Renal cortex interstitium (tissue), 11 donors: Measurements from ENCODE around the gene CASD1. TPM values are rescaled to one million over a fixed set of nuclear protein-coding genes. Genes with fewer than 3 reads are reported as not detected.

Source experiments
- DNase-seq, 11 donors: peaks; one replicate each; pipeline ENCODE4 v3.0.0-alpha.2; 2013; ENCODE audit warnings: low read depth in 9 of 11, low spot score in 4 of 11; ENCODE audit errors: extremely low read depth in 1 of 11
- polyA plus RNA-seq, 3 donors: library from polyadenylated mRNA; unstranded; fragments of 120-200 nt; gene quantifications; one replicate each; pipeline ENCODE4 v1.2.1, GENCODE V29; 2013; ENCODE audit not compliant: insufficient read length in 3 of 3

The CASD1 gene
- polyA plus RNA-seq, 3 donors: 38.1 to 47.9 (median 46.4) TPM

DNA sequence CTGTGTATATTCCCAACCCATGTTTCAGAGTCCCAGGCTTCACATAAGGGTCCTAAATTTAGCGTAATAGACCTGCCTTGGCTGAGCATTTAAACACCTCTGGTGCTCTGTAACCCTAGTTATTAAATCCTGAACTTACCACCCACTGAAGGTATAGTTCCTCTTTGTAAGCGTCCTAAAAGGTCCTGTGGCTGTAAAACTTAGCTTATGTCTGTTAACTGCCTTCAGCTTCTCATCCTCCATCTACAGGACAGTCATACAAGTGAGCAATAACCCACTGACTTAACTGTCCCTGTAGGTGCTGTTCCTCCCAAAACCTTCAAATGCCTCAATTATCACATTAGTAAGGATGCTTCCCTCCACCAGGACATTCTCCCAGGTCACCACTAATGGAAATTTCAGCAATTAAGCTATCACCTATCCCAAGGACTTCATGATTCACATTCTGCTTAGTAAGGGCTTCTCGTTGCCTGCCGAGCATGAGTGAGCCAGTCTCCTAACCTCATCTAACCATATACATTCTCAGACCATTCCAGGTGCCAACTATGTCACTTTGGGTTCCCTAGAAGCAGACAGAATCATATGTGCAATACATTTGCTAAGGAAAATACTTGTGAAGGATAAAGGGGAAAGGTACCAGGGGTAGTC, 55.8 kb downstream of the CASD1 start:
- DNase-seq: no peak

DNA sequence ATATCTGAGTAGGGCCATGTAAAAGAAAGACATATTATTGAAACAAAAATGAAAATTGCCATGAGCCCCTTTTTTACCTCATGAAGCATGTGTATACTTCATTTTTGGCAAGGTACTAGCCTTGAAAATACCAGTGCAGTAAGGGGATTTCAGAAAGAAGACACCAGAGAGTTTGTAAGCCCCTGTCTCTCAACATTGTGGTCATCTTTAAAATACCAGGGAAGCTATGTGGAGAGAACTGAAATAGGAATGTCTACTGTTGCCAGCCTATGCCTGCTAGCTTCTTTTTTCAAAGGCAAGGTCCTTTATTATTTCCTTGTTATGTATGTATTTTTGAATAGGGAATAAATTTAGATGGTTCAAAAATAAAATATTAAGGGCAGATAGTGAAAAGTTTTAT, 57.8 kb downstream of the CASD1 start:
- no peak for DNase-seq

DNA sequence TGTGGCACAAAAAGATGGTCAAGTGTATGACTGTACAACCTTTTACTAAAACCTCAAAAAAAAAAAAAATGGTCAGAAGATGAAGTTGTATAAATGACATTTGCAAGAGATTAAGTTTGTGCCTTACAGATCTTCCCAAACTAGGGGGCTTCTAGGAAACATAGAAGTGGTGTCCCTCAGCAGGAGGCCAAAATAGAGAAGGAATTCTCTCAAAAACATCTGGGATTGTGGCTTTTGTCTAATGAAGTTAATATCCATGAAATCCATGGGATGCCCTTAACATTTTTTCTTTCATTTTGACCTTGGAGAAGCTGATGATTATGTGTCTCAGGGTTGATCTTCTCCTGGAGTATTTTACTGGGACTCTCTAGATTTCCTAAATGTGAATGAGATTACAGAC, 62.2 kb downstream of the CASD1 start:
- DNase-seq: no peak

DNA sequence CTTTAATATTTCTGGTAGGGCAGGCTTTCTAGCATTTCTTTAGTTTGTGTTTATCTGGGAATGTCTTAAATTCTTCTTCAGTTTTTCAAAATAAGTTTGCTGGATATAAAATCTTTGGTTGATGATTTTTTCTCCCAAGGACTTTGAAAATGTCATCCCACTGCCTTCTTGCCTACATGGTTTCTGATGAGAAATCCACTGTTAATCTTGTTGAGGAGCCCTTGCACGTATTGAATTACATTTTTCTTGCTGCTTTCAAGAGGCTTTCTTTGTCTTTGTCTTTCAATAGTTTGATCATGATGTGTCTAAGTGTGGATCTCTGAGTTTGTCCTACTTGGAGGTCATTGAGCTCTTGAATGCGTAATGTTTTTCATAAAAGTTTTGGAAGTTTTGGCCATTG, 66.0 kb downstream of the CASD1 start:
- DNase-seq: no peak

DNA sequence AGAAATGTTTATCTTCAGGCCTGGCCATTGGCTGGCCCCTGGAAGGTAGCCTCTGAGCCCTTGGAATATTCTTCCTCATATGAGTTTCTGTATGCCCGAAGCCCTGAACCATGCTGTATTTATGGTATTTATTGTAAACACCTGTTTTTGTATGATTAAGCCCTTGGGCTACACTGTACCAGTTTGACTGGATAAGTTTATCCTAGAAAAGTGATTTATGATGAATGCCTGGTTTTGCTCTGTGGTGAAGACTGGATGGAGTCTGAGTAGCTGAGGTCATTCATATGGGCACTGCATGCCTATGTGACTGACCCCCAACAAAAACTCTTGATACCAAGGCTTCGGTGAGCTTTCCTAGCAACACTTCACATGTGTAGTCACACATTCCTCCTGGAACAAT, 66.7 kb downstream of the CASD1 start:
- DNase-seq: no peak

DNA sequence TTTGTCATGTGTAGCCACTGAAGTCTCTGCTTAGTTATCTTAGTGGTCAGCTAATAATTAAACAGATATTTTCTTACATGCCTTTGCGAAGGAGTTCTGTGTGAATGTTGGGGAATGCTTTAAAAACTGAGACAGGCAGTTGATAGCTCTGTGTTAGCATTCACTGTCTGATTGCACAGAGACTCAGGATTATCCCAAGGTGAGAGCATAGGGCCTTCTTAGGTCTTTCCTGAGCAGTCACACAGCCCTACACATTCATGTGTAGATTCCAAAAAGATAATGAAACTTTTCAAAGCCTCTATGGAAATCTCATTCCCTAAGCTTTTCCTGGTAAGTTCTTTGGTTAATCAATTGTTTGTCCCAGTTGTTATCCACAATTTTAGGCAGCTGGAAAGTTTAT, 67.7 kb downstream of the CASD1 start:
- no peak for DNase-seq

DNA sequence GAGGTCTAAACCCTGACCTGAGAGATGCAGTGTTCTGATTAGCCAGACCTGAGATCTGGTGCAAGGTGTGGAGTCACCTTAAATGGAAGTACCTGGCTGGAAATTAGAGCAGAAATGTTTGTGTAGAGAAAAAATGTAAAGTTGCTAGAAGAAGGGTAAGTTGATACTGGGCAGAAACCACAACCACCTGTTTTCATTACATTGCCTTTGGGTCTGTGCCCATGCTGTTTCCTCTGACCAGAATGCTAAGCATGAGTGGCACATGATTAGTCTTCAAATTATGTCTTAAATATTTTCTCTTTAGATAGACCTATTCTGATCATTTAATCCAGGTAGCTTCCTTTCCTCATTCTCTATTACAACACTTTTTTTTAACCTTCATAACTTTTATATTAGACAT, 69.0 kb downstream of the CASD1 start:
- no peak for DNase-seq

DNA sequence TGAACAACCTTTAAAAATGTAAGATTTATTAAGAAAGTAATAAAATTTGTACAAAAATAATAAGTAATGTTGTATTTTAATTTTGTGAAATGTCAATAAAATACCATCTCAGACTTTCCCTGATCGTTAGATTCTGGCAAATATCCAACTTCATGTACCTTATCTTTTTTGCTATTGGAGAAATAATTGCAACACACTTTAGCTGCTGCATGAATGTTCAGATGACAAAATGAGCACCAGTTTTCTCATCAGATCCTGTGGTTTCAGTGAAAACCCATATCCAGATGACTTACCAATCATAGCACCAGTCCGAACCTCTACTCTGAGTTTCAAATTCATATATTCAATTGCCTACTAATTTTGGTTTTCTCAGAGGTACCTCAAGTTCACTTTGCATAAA, 69.9 kb downstream of the CASD1 start:
- DNase-seq: no peak

DNA sequence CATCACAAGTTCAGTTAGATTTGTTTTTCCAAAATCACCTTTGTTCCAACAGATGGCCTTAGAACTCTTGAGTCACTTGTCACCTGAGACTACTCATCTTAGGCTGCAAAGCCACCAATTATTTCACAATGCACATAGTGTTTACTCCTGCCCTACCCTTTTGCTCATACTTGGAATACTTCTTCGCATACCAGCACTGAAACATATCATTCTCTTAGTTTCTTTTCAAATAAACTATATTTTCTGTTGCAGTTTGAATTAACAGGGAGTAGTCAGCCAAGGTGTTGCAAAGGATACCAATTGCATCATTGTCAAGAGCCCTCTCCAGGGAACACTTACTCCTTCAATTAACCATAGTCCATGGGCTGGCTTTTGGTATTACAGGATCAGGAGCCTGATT, 71.0 kb downstream of the CASD1 start:
- no peak for DNase-seq

DNA sequence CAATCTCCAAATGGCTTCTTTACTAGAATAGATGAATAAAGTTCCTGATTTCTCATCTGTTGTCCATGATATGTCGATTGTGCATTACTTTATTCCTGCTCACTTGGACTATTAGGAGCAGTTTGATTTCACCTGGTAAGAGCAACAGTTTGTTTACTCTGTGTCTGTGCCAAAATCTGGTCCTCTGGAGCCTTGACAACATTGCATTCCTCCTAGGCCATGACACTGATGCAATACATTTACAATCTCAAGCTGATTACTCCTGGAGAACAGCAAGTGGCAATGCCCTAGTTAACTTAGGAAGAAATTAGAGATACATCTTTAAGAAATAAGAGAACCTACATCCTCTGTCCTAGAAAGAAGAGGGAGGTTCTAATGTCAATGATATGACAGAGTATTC, 74.5 kb downstream of the CASD1 start:
- DNase-seq: no peak

DNA sequence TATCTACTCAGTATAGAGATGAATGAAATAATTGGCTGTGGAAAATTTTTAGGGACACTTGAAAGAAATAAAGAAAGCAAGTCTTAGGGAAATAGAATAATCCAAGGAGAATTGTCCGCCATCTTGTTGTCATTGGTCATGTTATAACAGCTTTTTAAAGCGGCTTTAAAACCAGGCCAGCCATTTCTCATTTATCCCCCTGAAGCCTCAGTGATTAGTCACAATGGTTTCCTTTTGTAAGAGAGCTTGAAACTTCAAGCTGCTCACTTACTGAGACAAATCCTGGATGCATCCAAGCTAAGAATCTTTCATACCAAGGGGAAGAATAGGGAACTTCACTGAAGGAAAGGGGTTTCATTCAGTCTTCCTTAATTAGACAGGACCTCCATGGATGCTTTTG, 78.5 kb downstream of the CASD1 start:
- no peak for DNase-seq

DNA sequence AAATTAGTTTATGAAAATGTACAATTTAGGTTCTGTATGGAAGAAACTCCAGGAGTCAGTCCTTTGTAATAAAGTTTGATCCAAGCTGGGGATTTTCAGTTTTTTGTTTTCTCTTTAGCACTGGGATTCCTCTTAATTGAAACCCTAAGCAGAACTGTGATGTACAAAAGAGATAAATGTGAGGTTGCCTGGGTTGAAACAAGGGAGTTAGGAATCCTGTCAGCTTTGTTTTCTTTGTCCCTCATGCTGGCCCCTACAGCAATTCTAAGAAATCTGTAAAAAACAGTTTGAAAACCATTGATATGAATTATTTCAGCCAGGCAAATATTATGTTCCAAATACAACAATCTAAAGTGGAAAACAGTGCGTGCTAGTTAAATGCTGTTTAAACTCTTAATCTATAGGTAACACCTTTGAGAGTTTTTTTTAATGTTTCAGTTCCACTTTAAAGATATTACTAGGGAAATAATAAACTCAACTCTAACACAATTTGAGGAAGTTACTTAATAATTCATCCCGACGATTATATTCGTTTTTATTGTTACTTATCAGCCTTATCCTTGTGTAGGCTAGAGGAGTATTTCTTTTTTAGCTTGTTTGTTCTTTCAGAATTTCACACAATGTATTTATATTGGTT, 81.0 kb downstream of the CASD1 start:
- DNase-seq: no peak

DNA sequence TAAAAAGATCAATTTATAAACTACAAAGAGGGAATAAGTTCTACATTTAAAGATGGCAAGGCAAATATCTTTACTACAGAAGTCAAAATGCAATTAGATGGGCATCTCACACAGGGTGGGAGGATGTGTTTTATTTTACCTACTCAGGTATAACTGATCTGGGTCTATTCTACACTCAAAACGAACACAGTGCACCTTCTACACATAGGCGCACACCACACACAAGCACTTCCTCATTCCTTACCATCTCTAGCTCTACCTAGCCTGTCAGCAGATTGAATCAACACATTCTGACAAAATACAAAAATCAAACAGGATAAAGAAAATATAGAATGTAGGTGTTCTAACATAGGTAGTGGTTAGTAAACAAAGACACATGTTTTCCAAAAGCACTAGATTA, 81.6 kb downstream of the CASD1 start:
- DNase-seq: no peak

DNA sequence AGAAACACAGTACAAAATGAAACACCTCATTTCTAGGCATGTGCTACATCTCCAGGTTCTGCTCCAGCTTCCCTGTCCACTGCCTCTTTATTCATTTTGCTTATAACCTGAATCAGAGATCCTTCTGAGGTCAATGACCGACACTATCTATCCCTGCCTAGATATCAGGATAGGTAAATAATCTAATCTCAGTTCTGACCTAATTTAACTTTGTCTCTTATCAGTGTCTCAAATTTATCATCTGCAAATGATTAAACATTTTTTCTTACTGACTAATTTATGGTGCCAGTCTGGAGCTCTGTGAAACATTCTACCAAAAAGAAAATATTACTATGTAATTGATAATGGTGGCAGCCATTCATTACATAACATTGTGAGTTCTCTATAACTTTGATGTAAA, 85.3 kb downstream of the CASD1 start:
- DNase-seq: no peak

DNA sequence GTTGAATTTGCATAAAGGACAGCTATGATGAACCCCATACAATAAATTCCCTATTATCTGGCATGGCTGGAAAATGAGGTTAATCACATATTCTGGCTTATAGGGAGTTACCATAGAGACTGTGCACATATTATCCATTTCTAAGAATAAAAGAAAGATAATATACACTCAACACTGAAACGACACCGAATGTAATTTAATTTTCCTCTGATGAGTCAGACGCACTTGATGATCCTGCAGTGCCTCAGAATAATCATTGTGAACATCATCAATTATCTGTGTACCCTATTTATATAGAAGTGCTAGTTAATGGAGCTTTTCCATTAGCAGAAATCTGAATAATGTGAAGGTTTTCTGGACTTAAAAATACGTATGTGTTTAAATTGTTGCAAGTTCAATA, 86.1 kb downstream of the CASD1 start:
- no peak for DNase-seq

DNA sequence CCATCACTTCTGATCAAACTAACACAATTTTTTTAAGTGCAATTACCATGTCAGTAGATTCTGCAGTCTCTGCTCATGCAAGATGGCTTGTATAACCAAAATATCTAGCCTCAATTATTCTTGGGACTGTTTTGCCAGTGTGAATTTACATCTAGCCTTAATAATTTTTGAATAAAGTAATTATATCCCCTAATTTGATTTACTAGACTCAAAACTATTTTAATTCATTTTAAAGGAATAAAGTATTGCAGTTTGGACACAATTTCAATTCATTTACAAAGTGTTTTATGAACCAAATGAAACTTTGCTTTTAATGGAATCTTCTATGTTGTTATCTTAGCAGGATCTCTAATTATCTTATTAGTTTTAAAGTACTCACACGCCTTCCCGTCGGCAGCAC, 90.7 kb downstream of the CASD1 start:
- no peak for DNase-seq

DNA sequence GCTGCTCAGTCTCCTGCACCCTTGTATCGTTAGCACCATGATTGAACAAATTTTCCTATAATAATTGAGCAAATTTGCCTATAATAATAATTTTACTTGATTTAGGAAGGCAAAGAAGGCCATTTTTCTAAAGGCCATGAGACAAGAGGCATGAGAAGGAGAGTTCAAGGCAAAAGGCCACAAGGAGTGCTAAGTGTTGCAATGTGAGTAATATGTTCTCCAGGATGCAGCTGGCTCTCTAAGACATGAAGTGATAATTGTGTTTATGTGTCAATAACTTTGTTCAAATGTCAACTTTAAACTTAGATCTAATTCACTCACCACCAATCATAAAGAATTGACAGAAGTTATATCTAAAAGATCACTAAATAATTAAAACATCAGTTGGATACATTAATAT, 92.6 kb downstream of the CASD1 start:
- no peak for DNase-seq

DNA sequence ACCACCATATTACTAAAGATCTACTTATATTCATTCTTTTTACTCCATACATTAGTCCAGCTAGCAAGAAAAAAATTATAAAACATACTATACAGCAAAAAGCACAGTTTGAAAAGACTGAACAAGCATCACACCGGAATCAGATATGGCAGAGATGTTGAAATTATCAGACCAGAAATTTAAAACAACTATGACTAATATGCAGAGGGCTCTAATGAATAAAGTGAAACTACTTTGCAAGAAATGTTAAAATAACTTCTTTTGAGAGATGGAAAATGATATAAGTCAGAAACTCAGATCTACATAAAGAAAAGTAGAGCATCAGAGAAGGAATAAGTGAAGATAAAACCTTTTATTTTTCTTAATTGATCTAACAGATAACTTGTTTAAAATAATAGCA, 95.4 kb downstream of the CASD1 start:
- no peak for DNase-seq
